ENCODE measurements around the gene PIP5K1B.

PIP5K1B gene

DNA sequence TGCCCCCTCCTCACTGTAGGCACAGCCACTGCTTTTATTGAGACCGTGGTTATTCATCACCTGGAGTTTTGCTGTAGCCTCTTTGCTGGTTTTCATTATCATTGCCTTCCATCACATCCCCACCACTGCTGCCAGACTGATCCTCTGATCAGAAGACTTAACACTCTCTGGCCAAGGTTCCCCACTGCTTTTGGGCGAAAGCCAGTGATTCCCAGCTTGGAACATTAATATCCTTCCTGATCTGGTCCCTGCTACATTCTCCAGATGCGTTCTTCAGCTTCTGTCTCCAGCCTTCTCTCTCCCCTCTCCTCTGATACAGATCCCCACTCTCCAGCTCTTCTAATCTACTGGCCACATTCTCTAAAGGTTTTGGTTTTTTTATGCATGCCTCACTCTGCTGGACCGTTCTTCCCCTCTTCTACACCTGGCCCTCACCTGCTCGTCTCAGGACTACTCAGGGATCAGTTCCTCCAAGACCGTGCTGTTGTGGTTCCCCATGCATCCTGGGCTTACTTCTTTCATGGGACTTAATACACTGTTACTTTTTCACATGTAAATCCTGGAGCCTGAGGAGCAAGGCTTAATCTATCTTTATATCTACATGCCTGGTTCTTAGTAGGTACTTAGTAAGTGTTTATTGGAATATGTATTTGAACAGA, 193.9 kb downstream of the PIP5K1B start:
- DNase-seq (ENCODE audit: low spot score): no peak
- no peak for FAIRE-seq

GRCh38 chr9:68904454-68904853, 199.4 kb downstream of the PIP5K1B start:
- FAIRE-seq (no peak), DNase-seq (ENCODE audit: low spot score) (no peak)

DNA sequence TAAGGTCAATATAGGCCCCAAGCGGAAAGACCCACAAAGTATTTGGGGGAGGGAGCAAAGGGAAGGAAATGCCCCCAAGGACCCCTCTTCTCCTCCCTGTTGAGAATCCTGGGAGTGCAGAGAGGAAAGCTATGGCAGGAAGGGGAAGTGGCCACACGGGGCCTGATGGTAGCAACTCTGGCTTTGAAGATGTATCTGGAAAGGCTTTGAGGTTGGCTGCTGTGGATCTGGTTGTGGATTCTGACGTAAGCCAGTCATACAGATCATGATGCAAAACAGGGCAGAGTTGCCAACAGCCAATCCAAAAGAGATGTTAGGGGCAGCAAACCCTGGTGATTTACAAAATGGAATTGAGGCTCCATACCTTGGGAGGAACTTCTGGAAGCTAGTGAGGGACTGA, 200.1 kb downstream of the PIP5K1B start:
- DNase-seq (ENCODE audit: low spot score): no peak
- FAIRE-seq: no peak

- DNase-seq (ENCODE audit: low spot score): no peak
- no peak for FAIRE-seq
These were observed 202.9 kb downstream of the PIP5K1B start for GRCh38 chr9:68907910-68908309.

DNA sequence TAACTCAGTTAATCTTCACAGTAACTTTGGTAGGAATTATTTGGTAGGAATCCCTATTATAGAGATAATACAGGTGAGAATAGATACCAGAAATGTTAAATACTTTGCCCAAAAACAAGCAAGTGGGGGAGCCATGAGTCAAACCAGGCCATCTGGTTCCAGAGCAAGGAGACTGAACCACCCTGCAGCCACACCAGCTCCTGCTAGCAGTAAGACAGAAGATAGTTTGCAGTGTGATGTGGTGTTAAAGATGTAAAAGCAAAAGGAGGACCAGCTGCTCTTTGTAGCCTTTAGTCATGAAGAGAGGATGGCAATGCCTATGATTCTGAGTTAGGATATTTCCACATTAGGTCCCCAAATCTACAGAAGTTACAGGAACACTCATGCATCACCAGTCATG, 207.5 kb downstream of the PIP5K1B start:
- DNase-seq (ENCODE audit: low spot score) (no peak), FAIRE-seq (no peak)

- DNase-seq (ENCODE audit: low spot score): no peak
- no peak for FAIRE-seq
These were observed 208.0 kb downstream of the PIP5K1B start for GRCh38 chr9:68913054-68913453.

DNA sequence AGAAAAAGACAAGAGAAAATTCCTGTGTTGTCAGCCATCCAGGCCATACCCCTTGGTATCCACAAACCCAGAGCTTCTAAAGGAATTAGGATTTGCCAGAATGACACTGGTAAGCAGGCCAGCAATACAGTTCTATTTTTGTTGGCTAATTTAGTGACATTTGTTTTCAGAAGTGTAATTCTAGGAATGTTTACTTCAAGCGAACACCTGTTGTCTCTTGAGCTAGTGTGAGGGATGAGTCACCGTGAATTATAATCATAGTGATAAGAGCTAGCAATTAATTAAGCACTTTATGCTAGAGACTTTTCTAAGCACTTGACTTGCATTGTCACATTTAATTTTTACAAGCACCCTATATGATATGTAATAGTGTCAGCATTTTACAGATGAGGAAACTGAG, 209.7 kb downstream of the PIP5K1B start:
- FAIRE-seq (no peak), DNase-seq (ENCODE audit: low spot score) (no peak)

DNA sequence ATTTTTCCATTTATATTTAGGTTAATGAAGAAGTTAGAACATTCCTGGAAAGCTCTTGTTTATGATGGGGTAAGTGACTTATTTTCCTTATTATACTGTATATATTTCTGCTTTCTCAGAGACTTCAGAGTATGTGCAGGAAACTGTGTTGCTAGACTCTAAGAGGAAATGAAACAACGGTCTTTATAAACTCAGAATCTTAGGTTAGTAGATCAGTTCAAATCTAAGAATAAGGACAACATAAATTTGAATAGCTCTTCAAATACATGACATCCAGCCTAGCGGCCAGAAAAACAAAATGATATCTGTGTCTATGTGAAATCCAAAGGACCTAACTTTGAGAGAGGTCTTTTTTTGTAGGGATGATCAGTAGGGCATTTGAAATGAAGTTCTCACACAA, 214.6 kb downstream of the PIP5K1B start:
- no peak for FAIRE-seq
- no peak for DNase-seq (ENCODE audit: low spot score)

DNA sequence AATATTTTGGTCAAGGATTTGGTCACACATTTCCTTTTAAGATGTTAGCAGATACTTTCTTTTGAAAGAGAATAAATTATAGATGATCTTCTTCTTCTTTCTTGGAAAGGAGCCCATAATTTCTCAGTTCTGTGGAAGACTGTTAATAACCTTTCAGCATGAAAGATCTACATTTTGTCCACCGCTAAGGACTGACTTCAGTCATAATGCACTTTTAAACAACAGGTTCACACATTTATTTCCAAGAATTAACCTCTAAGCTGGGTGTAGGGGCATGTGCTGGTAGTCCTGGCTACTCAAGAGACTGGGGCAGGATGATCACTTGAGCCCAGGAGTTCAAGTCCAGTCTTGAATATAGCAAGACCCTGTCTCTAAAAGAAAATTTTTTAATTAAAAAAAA, 215.9 kb downstream of the PIP5K1B start:
- DNase-seq (ENCODE audit: low spot score) (no peak), FAIRE-seq (no peak)

GRCh38 chr9:68923480-68923879, 218.4 kb downstream of the PIP5K1B start:
- FAIRE-seq: no peak
- no peak for DNase-seq (ENCODE audit: low spot score)

GRCh38 chr9:68925175-68925574, 220.1 kb downstream of the PIP5K1B start:
- DNase-seq (ENCODE audit: low spot score) (no peak), FAIRE-seq (no peak)

GRCh38 chr9:68927165-68927564, 222.1 kb downstream of the PIP5K1B start:
- DNase-seq (ENCODE audit: low spot score): no peak
- FAIRE-seq: no peak

GRCh38 chr9:68931821-68932220, 226.8 kb downstream of the PIP5K1B start:
- FAIRE-seq (no peak), DNase-seq (ENCODE audit: low spot score) (no peak)

DNA sequence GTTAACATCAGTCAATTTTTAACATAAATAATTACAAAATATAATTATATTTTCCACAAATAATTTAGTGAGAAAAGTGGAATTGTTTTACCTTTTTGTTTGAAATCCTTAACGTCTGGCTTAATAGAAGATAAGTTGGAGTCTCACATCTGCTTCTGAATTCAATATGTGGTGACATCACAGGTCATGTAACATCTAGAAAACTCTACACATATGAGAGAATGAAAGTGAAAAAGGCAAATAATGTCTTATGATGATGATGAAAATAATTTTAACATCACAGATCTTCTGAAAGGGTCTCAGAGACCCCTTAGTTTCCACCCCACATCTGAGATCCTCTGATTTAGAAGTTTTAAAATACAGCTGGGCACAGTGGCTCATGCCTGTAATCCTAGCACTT, 227.4 kb downstream of the PIP5K1B start:
- no peak for FAIRE-seq
- DNase-seq (ENCODE audit: low spot score): no peak

DNA sequence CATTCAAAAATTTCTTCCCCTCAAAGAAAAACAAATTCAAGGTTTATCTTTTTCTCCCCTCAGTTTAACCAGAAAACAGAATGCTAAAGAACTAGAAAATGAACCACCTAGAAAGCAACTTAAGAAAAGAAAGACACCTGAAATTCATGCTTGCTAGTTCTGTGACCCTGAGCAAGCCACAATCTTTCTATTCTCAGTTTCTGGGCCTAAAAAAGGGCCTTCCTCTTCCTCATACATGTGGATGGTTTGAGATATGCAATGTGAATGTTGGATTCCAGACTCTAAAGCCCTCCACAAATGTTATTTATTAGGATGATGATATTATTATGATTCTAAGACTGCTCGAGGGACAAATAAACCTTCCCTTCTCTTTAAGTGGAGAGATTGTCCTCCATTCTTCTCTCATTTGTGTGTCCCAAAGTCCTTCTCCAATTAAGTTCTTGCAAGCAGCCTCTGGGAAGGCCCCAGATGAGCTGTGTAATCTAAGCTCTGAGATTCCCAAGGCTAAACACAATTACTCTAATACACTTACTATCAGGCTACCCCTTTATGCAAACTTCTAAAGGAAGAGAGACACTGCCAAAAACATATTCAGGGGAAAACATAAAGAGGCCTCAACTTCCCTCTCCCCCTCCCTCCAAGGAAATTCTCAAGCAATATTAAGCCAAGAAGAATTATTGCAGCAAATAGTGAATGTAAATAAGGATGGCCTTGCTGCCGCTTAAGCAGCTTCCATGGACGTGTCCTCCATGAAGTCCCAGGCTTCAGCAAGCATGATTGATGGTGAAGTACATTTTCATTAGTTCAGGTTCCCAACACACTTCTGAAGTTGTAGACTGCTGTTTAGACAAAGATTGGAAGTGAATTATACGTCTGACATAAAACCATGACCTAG, 228.6 kb downstream of the PIP5K1B start:
- DNase-seq (ENCODE audit: low spot score): no peak
- FAIRE-seq: no peak

GRCh38 chr9:68934329-68934644, 229.2 kb downstream of the PIP5K1B start:
- FAIRE-seq (no peak), DNase-seq (ENCODE audit: low spot score) (no peak)

DNA sequence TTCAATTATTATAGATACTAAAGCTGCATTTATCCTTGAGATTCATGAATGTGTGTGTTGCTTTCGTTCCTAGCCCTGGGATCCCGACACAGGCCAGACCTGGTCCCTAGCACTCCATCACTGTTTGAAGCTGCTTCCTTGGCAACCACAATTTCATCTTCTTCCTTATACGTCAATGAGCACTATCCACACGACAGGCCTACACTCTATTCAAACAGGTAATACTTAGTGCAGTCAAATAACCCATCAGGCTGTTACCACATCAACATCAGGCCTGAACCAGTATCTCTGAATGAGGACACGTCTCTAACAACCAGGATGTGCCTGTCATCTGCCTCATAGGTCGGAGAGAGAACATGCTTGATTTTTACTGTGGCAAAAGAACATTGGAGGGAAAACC, 235.5 kb downstream of the PIP5K1B start:
- FAIRE-seq (no peak), DNase-seq (ENCODE audit: low spot score) (no peak)

- DNase-seq (ENCODE audit: low spot score) (no peak), FAIRE-seq (no peak)
These were observed 236.9 kb downstream of the PIP5K1B start for GRCh38 chr9:68941780-68942459.

DNA sequence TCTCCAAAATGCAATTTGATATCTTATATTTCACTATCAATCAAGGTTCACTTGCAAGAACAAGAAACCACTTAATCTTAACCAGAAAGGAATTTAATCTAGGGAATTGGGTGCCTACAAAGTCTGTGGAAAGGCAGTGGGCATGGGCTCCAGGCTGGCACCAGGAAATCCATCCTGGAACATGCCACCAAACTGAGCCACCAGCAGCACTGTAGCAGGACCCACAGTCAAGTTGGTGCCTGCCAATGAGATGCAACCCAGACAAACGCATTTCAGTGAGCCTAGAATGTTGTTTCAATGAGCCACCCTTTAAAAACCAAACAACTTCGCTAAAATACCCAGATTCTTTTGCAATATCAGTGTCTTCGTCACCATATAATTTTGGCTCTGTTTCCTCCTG, 237.8 kb downstream of the PIP5K1B start:
- no peak for FAIRE-seq
- no peak for DNase-seq (ENCODE audit: low spot score)

DNA sequence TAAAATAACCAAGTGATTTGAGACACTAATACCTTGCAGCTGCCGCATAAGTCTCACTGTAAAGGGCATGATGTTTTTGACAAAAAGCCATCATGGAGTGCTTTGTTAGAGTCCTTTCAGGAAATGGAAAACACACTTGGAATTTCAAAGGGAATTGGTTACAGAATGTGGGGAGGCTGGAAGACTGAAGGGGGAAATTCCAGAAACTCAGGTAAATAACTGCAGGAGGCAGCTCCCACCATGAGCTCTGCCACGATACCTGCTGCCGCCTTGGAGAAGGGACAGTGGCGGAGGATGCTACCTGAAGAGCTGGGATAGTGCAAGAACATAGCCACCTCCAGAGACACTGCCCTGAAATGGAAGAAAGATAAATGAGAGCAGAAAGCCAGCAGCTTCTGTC, 242.0 kb downstream of the PIP5K1B start:
- DNase-seq (ENCODE audit: low spot score) (no peak), FAIRE-seq (no peak)

DNA sequence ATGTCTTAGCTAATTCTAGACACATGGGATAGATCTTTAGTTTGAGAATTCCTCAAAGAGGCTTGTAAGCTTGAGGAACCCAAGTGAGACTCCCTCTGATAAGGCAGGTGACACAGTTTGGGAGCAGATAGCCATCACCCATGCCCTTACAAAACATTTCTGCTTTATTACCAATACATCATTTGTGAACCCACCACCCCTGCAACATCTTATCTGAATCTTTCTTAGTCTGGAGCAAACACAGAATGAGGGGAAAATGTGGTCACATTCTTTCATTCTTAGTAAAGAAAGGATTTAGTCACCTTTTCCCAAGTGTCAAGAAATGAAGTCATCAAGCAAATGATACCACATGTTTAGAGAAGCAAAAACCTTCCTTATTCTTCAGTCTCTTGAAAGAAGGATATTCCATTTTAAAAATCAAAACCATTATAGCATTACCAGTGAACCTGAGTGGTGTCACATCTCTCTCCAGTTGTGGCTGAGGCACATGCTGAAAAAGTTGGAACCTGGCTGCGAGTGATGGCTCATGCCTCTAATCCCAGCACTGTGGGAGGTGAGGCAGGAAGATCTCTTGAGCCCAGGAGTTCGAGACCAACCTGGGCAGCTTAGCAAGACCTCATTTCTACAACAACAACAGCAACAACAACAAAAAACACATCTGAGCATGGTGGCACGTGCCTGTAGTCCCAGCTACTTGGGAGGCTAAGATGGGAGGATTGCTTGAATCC, 243.0 kb downstream of the PIP5K1B start:
- no peak for DNase-seq (ENCODE audit: low spot score)
- no peak for FAIRE-seq

All from RCC 7860 (cell line).